Activated B cell treated with CpG ODN at 0.5 μM for 24 hours (primary cell): Measurements from ENCODE around the gene H2AZ2. TPM values are rescaled to one million over a fixed set of nuclear protein-coding genes. Genes with fewer than 3 reads are reported as not detected.
"Not testable (repeated sequence)": the region's sequence is repeated elsewhere in the genome, so short reads cannot be mapped to it uniquely, and the experiment has no call there.

ENCODE experiments used
- ATAC-seq: fragments of 200-7000 bp; cut with Tn5 transposase; one replicate; pipeline ENCODE4 v1.10.0; 2021; ENCODE audit warnings: low read depth, mild to moderate bottlenecking, moderate library complexity
- CTCF ChIA-PET: fragments of 350-600 bp; sonication (Branson Sonifier 250); formaldehyde crosslinking; loops from one replicate; lab custom pipeline; 2021; ENCODE audit warnings: antibody characterized with exemption; lab: Charles Lee
- POLR2A ChIA-PET: fragments of 350-600 bp; sonication (Branson Sonifier 250); formaldehyde crosslinking; loops from one replicate; lab custom pipeline; 2021; ENCODE audit warnings: antibody characterized with exemption; lab: Charles Lee
- DNase-seq: peaks from one replicate; pipeline ENCODE4 v3.0.0; 2022
- H3K27ac Mint-ChIP-seq: one replicate; pipeline ENCODE4 v1.8.0; 2020; ENCODE audit warnings: mixed read lengths
- H3K27me3 Mint-ChIP-seq: one replicate; pipeline ENCODE4 v1.8.0; 2021; ENCODE audit warnings: mixed read lengths
- H3K36me3 Mint-ChIP-seq: one replicate; pipeline ENCODE4 v1.8.0; 2021; ENCODE audit warnings: low read depth, mixed read lengths
- H3K4me1 Mint-ChIP-seq: one replicate; pipeline ENCODE4 v1.8.0; 2021; ENCODE audit warnings: mixed read lengths
- H3K4me3 Mint-ChIP-seq: one replicate; pipeline ENCODE4 v1.8.0; 2020; ENCODE audit warnings: mild to moderate bottlenecking, mixed read lengths
- H3K9me3 Mint-ChIP-seq: one replicate; pipeline ENCODE4 v1.8.0; 2020; ENCODE audit warnings: mixed read lengths
- intact Hi-C: fragments of 100-400 bp; cut with micrococcal nuclease; formaldehyde crosslinking; loops from one replicate; pipeline ENCODE4 v1.15.1; 2024
- total RNA-seq: library from RNA; stranded (reverse); gene quantifications from 2 replicates; pipeline ENCODE4 v1.2.3, GENCODE V29; 2022
- TF ChIP-seq, protein P1 (sequence below): fragments of 200-600 bp; IDR thresholded peaks from one replicate; pipeline ENCODE4 v1.8.0; 2022; ENCODE audit warnings: antibody characterized with exemption, mild to moderate bottlenecking

H2AZ2 gene
- total RNA-seq, 1 donor from 2014 or later = 111 TPM

DNA sequence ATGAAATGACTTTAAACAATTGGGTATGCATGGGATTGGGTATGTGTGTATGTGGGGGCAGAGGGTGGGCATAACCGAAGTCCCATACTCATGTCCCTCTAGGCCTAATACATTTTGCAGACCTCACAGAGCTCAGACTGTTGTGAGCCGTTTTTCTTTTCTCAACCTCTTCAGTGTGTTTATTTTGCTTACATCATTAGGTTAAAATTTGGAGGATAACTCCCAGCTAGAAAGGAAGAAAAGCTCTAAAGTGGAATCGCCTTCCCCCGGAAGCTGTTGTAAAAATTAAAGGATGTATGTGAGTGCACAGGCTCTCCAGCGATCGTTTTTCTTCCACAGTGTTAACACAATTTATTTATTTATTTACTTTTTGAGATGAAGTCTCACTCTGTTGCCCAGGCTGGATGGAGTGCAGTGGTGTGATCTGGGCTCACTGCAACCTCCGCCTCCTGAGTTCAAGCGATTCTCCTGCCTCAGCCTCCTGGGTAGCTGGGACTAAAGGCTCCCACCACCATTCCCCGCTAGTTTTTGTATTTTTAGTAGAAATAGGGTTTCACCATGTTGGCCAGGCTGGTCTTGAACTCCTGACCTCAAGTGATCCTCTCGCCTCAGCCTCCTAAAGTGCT lies 1.5 kb upstream of the H2AZ2 start:
- POLR2A ChIA-PET = interaction anchor here (0.7 to 4.8 kb wide), 16 partner anchors 7 to 289 kb away, joined by 3 to 44 read pairs (median 7); partner anchors contain the start of genes OGDH, PURB and TMED4
- no peaks in the 10 kb centered on the region for H3K9me3 Mint-ChIP-seq

DNA sequence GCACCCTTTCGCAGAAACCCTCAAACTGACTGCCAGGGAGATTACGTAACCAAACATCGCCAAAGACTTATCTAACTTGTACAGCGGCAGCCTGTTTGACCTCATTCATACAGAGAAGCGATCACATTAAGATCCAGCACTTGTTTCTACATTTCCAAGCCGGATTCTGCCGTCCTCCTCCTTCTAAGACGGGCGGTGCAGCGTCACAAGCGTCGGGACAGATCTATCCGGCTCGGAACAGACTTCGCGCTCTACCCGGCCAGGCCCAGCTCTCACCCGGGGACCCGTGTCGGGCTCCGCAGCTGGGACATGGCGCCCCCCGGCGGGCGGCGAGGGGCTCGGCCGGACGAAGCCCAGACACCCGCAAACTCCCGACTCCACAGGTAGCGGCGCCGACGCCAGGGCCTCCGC lies 373 bp downstream of the H2AZ2 start:
- CTCF ChIA-PET = interaction anchor here (0.6 to 2.6 kb wide), 17 partner anchors 45 to 289 kb away, joined by 3 to 17 read pairs (median 4); partner anchors contain the start of gene OGDH
- TF ChIP-seq, protein P1, sequence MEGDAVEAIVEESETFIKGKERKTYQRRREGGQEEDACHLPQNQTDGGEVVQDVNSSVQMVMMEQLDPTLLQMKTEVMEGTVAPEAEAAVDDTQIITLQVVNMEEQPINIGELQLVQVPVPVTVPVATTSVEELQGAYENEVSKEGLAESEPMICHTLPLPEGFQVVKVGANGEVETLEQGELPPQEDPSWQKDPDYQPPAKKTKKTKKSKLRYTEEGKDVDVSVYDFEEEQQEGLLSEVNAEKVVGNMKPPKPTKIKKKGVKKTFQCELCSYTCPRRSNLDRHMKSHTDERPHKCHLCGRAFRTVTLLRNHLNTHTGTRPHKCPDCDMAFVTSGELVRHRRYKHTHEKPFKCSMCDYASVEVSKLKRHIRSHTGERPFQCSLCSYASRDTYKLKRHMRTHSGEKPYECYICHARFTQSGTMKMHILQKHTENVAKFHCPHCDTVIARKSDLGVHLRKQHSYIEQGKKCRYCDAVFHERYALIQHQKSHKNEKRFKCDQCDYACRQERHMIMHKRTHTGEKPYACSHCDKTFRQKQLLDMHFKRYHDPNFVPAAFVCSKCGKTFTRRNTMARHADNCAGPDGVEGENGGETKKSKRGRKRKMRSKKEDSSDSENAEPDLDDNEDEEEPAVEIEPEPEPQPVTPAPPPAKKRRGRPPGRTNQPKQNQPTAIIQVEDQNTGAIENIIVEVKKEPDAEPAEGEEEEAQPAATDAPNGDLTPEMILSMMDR = no peak
- H3K4me3 Mint-ChIP-seq = peak overlapping the region; percentile 96
- peak overlapping the region; percentile 97 for H3K27ac Mint-ChIP-seq
- peak; percentile 90 for DNase-seq
- ATAC-seq = peak; percentile 65
- peaks cover 33% of the 10 kb centered on the region for H3K4me1 Mint-ChIP-seq
- POLR2A ChIA-PET = interaction anchor here (0.9 to 4.8 kb wide), 31 partner anchors 9 to 647 kb away, joined by 3 to 44 read pairs (median 5); partner anchors contain the start of genes CCM2, DDX56, NUDCD3 and OGDH
- H3K27me3 Mint-ChIP-seq = no peaks in the 10 kb centered on the region
- H3K9me3 Mint-ChIP-seq = no peaks in the 10 kb centered on the region
- peaks cover 16% of the 10 kb centered on the region for H3K36me3 Mint-ChIP-seq
- intact Hi-C loops = loop anchor here (1.0 to 5.0 kb wide), 5 partner anchors 145 to 1265 kb away; partner anchors contain the start of genes POLD2 and STK17A

More for the DNA sequence above, 1.5 kb upstream of the H2AZ2 start:
- no peak for DNase-seq
- ATAC-seq = no peak
- H3K36me3 Mint-ChIP-seq = peaks cover 11% of the 10 kb centered on the region
- no peak overlapping the region for H3K27ac Mint-ChIP-seq
- H3K27me3 Mint-ChIP-seq = no peaks in the 10 kb centered on the region
- peak overlapping the region; percentile 96 for H3K4me3 Mint-ChIP-seq
- CTCF ChIA-PET = interaction anchor here (0.7 to 2.0 kb wide), 5 partner anchors 8 to 286 kb away, joined by 4 to 13 read pairs (median 5); no protein-coding TSS in a partner anchor
- TF ChIP-seq, protein P1 = no peak
- peaks cover 28% of the 10 kb centered on the region for H3K4me1 Mint-ChIP-seq
- intact Hi-C loops = loop anchor here (2.0 to 5.0 kb wide), 4 partner anchors 287 to 1267 kb away; partner anchors contain the start of genes POLD2 and STK17A

DNA sequence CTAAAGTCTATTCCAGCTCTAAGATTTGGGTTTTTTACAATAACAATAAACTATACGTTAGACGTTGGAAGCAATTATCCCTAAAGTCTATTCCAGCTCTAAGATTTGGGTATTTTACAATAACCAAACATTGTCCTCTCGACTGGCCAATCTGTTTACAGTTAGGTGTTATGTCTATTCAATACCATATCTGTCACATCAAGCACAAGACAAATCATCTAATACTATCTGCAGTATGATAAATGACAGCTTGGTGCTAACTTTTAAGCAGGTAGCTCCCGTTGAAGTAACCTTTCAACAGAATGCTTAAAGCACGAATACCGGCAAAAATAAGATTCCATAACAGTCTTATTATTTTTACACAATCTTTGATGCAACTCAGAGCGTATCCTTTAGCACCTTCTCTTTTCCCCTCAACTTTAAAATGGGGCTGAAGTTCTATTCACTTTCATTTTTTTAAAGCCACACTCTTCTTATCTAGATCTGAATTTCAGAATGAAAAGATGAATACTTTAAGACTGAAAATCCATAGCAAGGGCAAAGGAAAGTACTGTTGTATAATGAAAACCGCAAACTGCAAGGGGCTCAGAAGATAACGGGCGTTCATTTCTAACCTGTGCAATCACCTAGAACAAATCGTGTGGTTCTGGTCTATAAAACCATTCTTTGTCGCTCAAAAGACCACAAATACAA lies 925 bp downstream of the H2AZ2 start:
- Mint-ChIP-seq H3K27ac (peak overlapping the region; percentile 97), H3K4me3 (peak overlapping the region; percentile 96), H3K4me1 (peaks cover 33% of the 10 kb centered on the region), H3K9me3 (no peaks in the 10 kb centered on the region), H3K36me3 (peaks cover 22% of the 10 kb centered on the region), H3K27me3 (no peaks in the 10 kb centered on the region)
- TF ChIP-seq, protein P1 = no peak
- ATAC-seq = no peak
- ChIA-PET CTCF (interaction anchor here (0.6 to 2.6 kb wide), 19 partner anchors 10 to 289 kb away, joined by 3 to 17 read pairs (median 4); partner anchors contain the start of gene OGDH), POLR2A (interaction anchor here (0.7 to 4.8 kb wide), 31 partner anchors 10 to 646 kb away, joined by 3 to 44 read pairs (median 5); partner anchors contain the start of genes CCM2, DDX56, NUDCD3 and OGDH)
- intact Hi-C loops = loop anchor here (1.0 to 5.0 kb wide), 5 partner anchors 145 to 1265 kb away; partner anchors contain the start of genes POLD2 and STK17A
- DNase-seq = no peak

DNA sequence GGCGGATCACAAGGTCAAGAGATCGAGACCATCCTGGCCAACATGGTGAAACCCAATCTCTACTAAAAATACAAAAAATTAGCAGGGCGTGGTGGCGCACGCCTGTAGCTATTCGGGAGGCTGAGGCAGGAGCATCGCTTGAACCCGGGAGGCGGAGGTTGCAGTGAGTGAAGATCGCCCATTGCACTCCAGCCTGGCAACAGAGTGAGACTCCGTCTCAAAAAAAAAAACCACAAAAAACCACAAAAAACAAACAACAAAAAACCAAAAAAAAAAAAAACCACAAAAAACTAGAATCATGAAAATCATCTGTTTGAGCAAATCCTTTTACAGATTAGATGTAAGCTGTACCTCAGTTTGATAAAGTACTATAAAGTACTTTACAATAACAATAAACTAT lies 1.5 kb downstream of the H2AZ2 start:
- POLR2A ChIA-PET = interaction anchor here (0.7 to 4.8 kb wide), 15 partner anchors 22 to 356 kb away, joined by 3 to 44 read pairs (median 7); partner anchors contain the start of genes DDX56, NUDCD3, OGDH and PPIA
- peaks cover 27% of the 10 kb centered on the region for H3K36me3 Mint-ChIP-seq
- peak overlapping the region; percentile 97 for H3K27ac Mint-ChIP-seq
- CTCF ChIA-PET = interaction anchor here (0.9 to 2.6 kb wide), 10 partner anchors 11 to 290 kb away, joined by 3 to 17 read pairs (median 6); partner anchors contain the start of gene OGDH
- ATAC-seq, DNase-seq, H3K9me3 Mint-ChIP-seq, H3K27me3 Mint-ChIP-seq: not testable (repeated sequence)
- H3K4me1 Mint-ChIP-seq = peaks cover 36% of the 10 kb centered on the region
- H3K4me3 Mint-ChIP-seq = peak overlapping the region; percentile 96
- intact Hi-C loops = loop anchor here (5.0 kb wide), 3 partner anchors 604 to 1264 kb away; partner anchors contain the start of genes POLD2 and STK17A

DNA sequence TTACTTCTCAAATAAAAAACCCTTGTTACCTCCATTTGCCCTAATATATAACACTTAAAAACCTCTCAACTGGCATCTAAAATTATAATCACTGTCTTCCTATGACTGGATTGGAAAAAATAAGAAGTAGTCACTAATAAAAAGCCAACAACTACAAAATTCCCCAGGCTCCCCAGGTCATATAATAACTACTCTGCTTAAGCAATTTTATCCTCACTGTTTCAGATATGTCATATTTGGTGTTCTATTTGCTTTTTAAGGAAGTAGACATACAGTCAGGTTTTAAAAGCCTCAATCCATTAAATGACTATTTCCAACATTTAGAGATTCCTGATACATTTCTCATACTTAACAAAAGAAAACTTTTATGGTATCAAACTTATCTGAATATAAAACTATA lies 2.4 kb downstream of the H2AZ2 start:
- Mint-ChIP-seq H3K4me1 (peaks cover 36% of the 10 kb centered on the region), H3K9me3 (no peaks in the 10 kb centered on the region), H3K27ac (peak overlapping the region; percentile 53), H3K27me3 (no peaks in the 10 kb centered on the region), H3K36me3 (peaks cover 37% of the 10 kb centered on the region), H3K4me3 (no peak overlapping the region)
- ATAC-seq (no peak), DNase-seq (no peak)
- TF ChIP-seq, protein P1 = no peak
- CTCF ChIA-PET = interaction anchor here (1.2 to 2.5 kb wide), 5 partner anchors 47 to 291 kb away, joined by 3 to 17 read pairs (median 6); no protein-coding TSS in a partner anchor
- POLR2A ChIA-PET = interaction anchor here (1.0 to 4.8 kb wide), 8 partner anchors 40 to 272 kb away, joined by 4 to 44 read pairs (median 6); partner anchors contain the start of genes DDX56, PURB, TBRG4 and TMED4
- intact Hi-C loops = loop anchor here (5.0 kb wide), 3 partner anchors 603 to 1263 kb away; partner anchors contain the start of genes POLD2 and STK17A

DNA sequence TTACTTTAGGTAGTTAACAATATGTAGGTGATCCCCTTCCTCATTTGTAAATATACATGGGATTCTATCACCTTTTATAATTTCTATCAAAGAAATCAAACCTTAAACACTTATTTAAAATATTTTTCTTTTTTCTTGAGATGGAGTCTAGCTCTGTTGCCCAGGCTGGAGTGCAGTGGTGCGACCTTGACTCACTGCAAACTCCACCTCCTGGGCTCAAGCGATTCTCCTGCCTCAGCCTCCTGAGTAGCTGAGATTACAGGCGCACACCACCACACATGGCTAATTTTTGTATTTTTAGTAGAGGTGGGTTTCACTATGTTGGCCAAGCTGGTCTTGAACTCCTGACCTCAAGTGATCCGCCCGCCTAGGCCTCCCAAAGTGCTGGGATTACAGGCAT lies 4.4 kb downstream of the H2AZ2 start:
- H3K4me3 Mint-ChIP-seq, H3K27ac Mint-ChIP-seq, ATAC-seq, H3K9me3 Mint-ChIP-seq, CTCF ChIA-PET, DNase-seq, intact Hi-C loops, H3K27me3 Mint-ChIP-seq: not testable (repeated sequence)
- Mint-ChIP-seq H3K4me1 (peaks cover 36% of the 10 kb centered on the region), H3K36me3 (peaks cover 50% of the 10 kb centered on the region)
- POLR2A ChIA-PET = interaction anchor here (0.6 to 0.7 kb wide), 3 partner anchors 8 to 237 kb away, joined by 3 to 5 read pairs (median 5); no protein-coding TSS in a partner anchor

DNA sequence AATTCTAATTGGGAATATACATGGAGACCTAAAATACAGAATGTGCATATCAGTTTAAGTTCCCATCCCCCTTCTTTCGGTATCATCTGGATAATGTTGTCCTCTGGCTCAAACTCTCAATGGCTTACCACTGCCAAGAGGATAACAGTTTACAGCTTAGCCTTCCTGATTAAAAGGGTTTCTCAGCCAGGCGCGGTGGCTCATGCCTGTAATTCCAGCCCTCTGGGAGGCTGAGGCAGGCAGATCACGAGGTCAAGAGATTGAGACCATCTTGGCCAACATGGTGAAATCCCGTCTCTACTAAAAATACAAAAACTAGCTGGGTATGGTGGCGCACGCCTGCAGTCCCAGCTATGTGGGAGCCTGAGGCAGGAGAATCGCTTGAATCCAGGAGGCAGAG lies 5.2 kb downstream of the H2AZ2 start:
- H3K9me3 Mint-ChIP-seq, H3K27ac Mint-ChIP-seq, CTCF ChIA-PET, H3K4me3 Mint-ChIP-seq, DNase-seq, intact Hi-C loops, POLR2A ChIA-PET, H3K27me3 Mint-ChIP-seq, ATAC-seq: not testable (repeated sequence)
- H3K4me1 Mint-ChIP-seq = peaks cover 36% of the 10 kb centered on the region
- H3K36me3 Mint-ChIP-seq = peaks cover 47% of the 10 kb centered on the region
